ENCODE data around the gene DSTYK.

The DSTYK gene

GRCh38 chr1:205137901-205138300, 73.6 kb downstream of the DSTYK start:
- H2BK12ac ChIP-seq (ENCODE audit: low read length in 2 of 2), result no peak overlapping the region
- no peak overlapping the region for H3K23ac ChIP-seq (ENCODE audit: low read length in 2 of 2)
- no peaks in the 10 kb centered on the region for H3K36me3 ChIP-seq (ENCODE audit: control insufficient read depth in 1 of 2, insufficient read depth in 2 of 2, low read depth in 1 of 2, low read length in 2 of 2)
- H3K9ac ChIP-seq (ENCODE audit: low read length), result no peak overlapping the region
- no peak overlapping the region for H3K4ac ChIP-seq (ENCODE audit: low read depth in 1 of 2, low read length in 2 of 2)
- H3K4me3 ChIP-seq (ENCODE audit: insufficient read depth in 1 of 2, low read depth in 1 of 2, low read length in 2 of 2), result no peak overlapping the region
- no peak overlapping the region for H3K27ac ChIP-seq (ENCODE audit: low read length, poor library complexity, severe bottlenecking)
- H4K8ac ChIP-seq (ENCODE audit: low read length), result peak overlapping the region; percentile 49
- H2BK15ac ChIP-seq (ENCODE audit: low read depth, poor library complexity, severe bottlenecking), result no peak overlapping the region
- H2AK5ac ChIP-seq (ENCODE audit: low read length, severe bottlenecking), result no peak overlapping the region
- no peaks in the 10 kb centered on the region for H3K27me3 ChIP-seq (ENCODE audit: control insufficient read depth in 1 of 2, insufficient read depth in 1 of 2, low read length in 2 of 2)
- H3K4me1 ChIP-seq (ENCODE audit: control insufficient read depth, insufficient read depth, low read depth, low read length), result peaks cover 4% of the 10 kb centered on the region
- no peak overlapping the region for H4K91ac ChIP-seq (ENCODE audit: low read length)
- no peak overlapping the region for H3K18ac ChIP-seq (ENCODE audit: low read depth in 1 of 2, low read length in 2 of 2)
- no peaks in the 10 kb centered on the region for H3K9me3 ChIP-seq (ENCODE audit: control insufficient read depth, low read length)
- H3K79me1 ChIP-seq (replicated peaks; ENCODE audit: low read length, poor library complexity, severe bottlenecking), result no peaks in the 10 kb centered on the region
- H3K14ac ChIP-seq (ENCODE audit: low read length in 2 of 2), result no peak overlapping the region
- no peak overlapping the region for H2BK120ac ChIP-seq (ENCODE audit: low read depth, low read length)
- 60% methylated on average over 3 of the region's 3 CpGs for WGBS
- H3K4me2 ChIP-seq (ENCODE audit: low read length, poor library complexity, severe bottlenecking), result no peak overlapping the region
- no peak for DNase-seq
- no peak overlapping the region for H2BK5ac ChIP-seq (ENCODE audit: low read depth, low read length, poor library complexity, severe bottlenecking)
- no peak overlapping the region for H2AFZ ChIP-seq (ENCODE audit: low read depth, low read length)

GRCh38 chr1:205133287-205133686, 78.2 kb downstream of the DSTYK start:
- WGBS, result 60% methylated on average over 1 of the region's 1 CpG
- H3K27ac ChIP-seq (ENCODE audit: low read length, poor library complexity, severe bottlenecking), result no peak overlapping the region
- no peak overlapping the region for H3K14ac ChIP-seq (ENCODE audit: low read length in 2 of 2)
- no peak overlapping the region for H3K23ac ChIP-seq (ENCODE audit: low read length in 2 of 2)
- no peak for DNase-seq
- no peaks in the 10 kb centered on the region for H3K79me1 ChIP-seq (replicated peaks; ENCODE audit: low read length, poor library complexity, severe bottlenecking)
- no peak overlapping the region for H3K4me3 ChIP-seq (ENCODE audit: insufficient read depth in 1 of 2, low read depth in 1 of 2, low read length in 2 of 2)
- no peaks in the 10 kb centered on the region for H3K27me3 ChIP-seq (ENCODE audit: control insufficient read depth in 1 of 2, insufficient read depth in 1 of 2, low read length in 2 of 2)
- no peak overlapping the region for H2AK5ac ChIP-seq (ENCODE audit: low read length, severe bottlenecking)
- no peak overlapping the region for H2AFZ ChIP-seq (ENCODE audit: low read depth, low read length)
- H2BK15ac ChIP-seq (ENCODE audit: low read depth, poor library complexity, severe bottlenecking), result no peak overlapping the region
- H4K8ac ChIP-seq (ENCODE audit: low read length), result no peak overlapping the region
- H3K9ac ChIP-seq (ENCODE audit: low read length), result no peak overlapping the region
- H3K9me3 ChIP-seq (ENCODE audit: control insufficient read depth, low read length), result no peaks in the 10 kb centered on the region
- no peak overlapping the region for H4K91ac ChIP-seq (ENCODE audit: low read length)
- H3K4me2 ChIP-seq (ENCODE audit: low read length, poor library complexity, severe bottlenecking), result no peak overlapping the region
- no peak overlapping the region for H2BK12ac ChIP-seq (ENCODE audit: low read length in 2 of 2)
- H2BK5ac ChIP-seq (ENCODE audit: low read depth, low read length, poor library complexity, severe bottlenecking), result no peak overlapping the region
- no peak overlapping the region for H3K4ac ChIP-seq (ENCODE audit: low read depth in 1 of 2, low read length in 2 of 2)
- H3K18ac ChIP-seq (ENCODE audit: low read depth in 1 of 2, low read length in 2 of 2), result no peak overlapping the region
- no peaks in the 10 kb centered on the region for H3K4me1 ChIP-seq (ENCODE audit: control insufficient read depth, insufficient read depth, low read depth, low read length)
- no peaks in the 10 kb centered on the region for H3K36me3 ChIP-seq (ENCODE audit: control insufficient read depth in 1 of 2, insufficient read depth in 2 of 2, low read depth in 1 of 2, low read length in 2 of 2)
- no peak overlapping the region for H2BK120ac ChIP-seq (ENCODE audit: low read depth, low read length)

DNA sequence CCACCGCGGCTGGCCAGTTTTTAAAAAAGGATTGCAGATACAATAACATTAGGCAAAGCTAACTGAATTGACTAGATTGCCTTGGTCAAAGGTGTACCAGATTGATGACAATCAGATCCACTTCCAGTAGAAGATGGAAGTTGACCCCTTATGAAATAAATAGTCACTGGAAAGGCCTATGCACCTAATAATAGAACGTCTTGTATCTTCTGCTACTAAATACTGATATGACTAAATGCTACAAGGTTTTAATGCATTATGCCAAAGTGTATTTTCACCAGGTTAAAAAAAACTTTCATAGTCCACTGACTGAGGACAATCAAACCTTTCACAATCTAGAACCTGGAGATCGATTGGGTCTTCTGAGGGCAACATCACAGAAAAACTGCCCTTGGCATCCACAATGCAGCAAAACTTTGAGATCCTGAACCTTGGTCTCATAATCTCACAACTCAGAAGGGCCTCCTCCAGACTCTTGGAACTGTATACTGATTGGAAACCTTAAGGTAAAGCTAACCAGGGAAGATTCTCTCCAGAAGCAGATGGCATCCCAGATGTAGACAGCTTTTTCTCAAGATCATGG, 82.0 kb downstream of the DSTYK start:
- Histone ChIP-seq H4K91ac (ENCODE audit: low read length) (no peak overlapping the region), H2BK5ac (ENCODE audit: low read depth, low read length, poor library complexity, severe bottlenecking) (no peak overlapping the region), H2AFZ (ENCODE audit: low read depth, low read length) (no peak overlapping the region), H3K27me3 (ENCODE audit: control insufficient read depth in 1 of 2, insufficient read depth in 1 of 2, low read length in 2 of 2) (no peaks in the 10 kb centered on the region), H3K9me3 (ENCODE audit: control insufficient read depth, low read length) (no peaks in the 10 kb centered on the region), H2BK120ac (ENCODE audit: low read depth, low read length) (no peak overlapping the region), H3K18ac (ENCODE audit: low read depth in 1 of 2, low read length in 2 of 2) (no peak overlapping the region), H3K23ac (ENCODE audit: low read length in 2 of 2) (no peak overlapping the region), H3K4me2 (ENCODE audit: low read length, poor library complexity, severe bottlenecking) (no peak overlapping the region), H4K8ac (ENCODE audit: low read length) (no peak overlapping the region), H2BK15ac (ENCODE audit: low read depth, poor library complexity, severe bottlenecking) (no peak overlapping the region), H3K79me1 (replicated peaks; ENCODE audit: low read length, poor library complexity, severe bottlenecking) (no peaks in the 10 kb centered on the region), H3K36me3 (ENCODE audit: control insufficient read depth in 1 of 2, insufficient read depth in 2 of 2, low read depth in 1 of 2, low read length in 2 of 2) (no peaks in the 10 kb centered on the region), H2BK12ac (ENCODE audit: low read length in 2 of 2) (no peak overlapping the region), H3K9ac (ENCODE audit: low read length) (no peak overlapping the region), H3K4me3 (ENCODE audit: insufficient read depth in 1 of 2, low read depth in 1 of 2, low read length in 2 of 2) (no peak overlapping the region), H3K14ac (ENCODE audit: low read length in 2 of 2) (no peak overlapping the region), H3K4ac (ENCODE audit: low read depth in 1 of 2, low read length in 2 of 2) (no peak overlapping the region), H2AK5ac (ENCODE audit: low read length, severe bottlenecking) (no peak overlapping the region), H3K4me1 (ENCODE audit: control insufficient read depth, insufficient read depth, low read depth, low read length) (no peaks in the 10 kb centered on the region), H3K27ac (ENCODE audit: low read length, poor library complexity, severe bottlenecking) (no peak overlapping the region)
- WGBS, result 82% methylated on average over 3 of the region's 4 CpGs
- no peak for DNase-seq

DNA sequence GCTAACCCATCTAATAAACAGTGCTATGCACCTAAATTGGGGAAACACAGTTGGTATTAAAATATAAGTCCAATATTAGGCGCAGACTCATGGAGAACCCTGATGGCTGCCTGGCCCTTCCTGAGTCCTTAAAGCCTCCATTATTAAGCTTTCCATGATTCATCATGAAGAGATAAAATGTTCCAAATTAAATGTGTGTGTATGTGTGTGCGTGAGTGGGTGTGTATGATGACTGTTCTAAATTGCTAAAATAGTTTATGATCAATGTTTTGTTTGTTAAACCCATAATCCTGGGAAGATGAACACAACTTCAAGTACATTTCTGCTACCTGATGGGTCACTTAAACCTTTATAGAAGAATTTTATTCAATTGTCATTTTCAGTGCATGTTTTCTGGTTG, 83.5 kb downstream of the DSTYK start:
- no peak overlapping the region for H2BK120ac ChIP-seq (ENCODE audit: low read depth, low read length)
- H4K91ac ChIP-seq (ENCODE audit: low read length), result no peak overlapping the region
- no peaks in the 10 kb centered on the region for H3K4me1 ChIP-seq (ENCODE audit: control insufficient read depth, insufficient read depth, low read depth, low read length)
- DNase-seq, result no peak
- no peak overlapping the region for H2AFZ ChIP-seq (ENCODE audit: low read depth, low read length)
- H3K4ac ChIP-seq (ENCODE audit: low read depth in 1 of 2, low read length in 2 of 2), result no peak overlapping the region
- H3K4me3 ChIP-seq (ENCODE audit: insufficient read depth in 1 of 2, low read depth in 1 of 2, low read length in 2 of 2), result no peak overlapping the region
- no peak overlapping the region for H3K4me2 ChIP-seq (ENCODE audit: low read length, poor library complexity, severe bottlenecking)
- H3K27me3 ChIP-seq (ENCODE audit: control insufficient read depth in 1 of 2, insufficient read depth in 1 of 2, low read length in 2 of 2), result no peaks in the 10 kb centered on the region
- 100% methylated on average over 1 of the region's 2 CpGs for WGBS
- no peaks in the 10 kb centered on the region for H3K9me3 ChIP-seq (ENCODE audit: control insufficient read depth, low read length)
- no peaks in the 10 kb centered on the region for H3K36me3 ChIP-seq (ENCODE audit: control insufficient read depth in 1 of 2, insufficient read depth in 2 of 2, low read depth in 1 of 2, low read length in 2 of 2)
- no peaks in the 10 kb centered on the region for H3K79me1 ChIP-seq (replicated peaks; ENCODE audit: low read length, poor library complexity, severe bottlenecking)
- no peak overlapping the region for H3K27ac ChIP-seq (ENCODE audit: low read length, poor library complexity, severe bottlenecking)
- no peak overlapping the region for H2BK15ac ChIP-seq (ENCODE audit: low read depth, poor library complexity, severe bottlenecking)
- H3K9ac ChIP-seq (ENCODE audit: low read length), result no peak overlapping the region
- no peak overlapping the region for H3K18ac ChIP-seq (ENCODE audit: low read depth in 1 of 2, low read length in 2 of 2)
- H3K23ac ChIP-seq (ENCODE audit: low read length in 2 of 2), result no peak overlapping the region
- H2BK12ac ChIP-seq (ENCODE audit: low read length in 2 of 2), result no peak overlapping the region
- no peak overlapping the region for H4K8ac ChIP-seq (ENCODE audit: low read length)
- H2AK5ac ChIP-seq (ENCODE audit: low read length, severe bottlenecking), result no peak overlapping the region
- H3K14ac ChIP-seq (ENCODE audit: low read length in 2 of 2), result no peak overlapping the region
- no peak overlapping the region for H2BK5ac ChIP-seq (ENCODE audit: low read depth, low read length, poor library complexity, severe bottlenecking)

Measured in mesenchymal stem cell (in vitro differentiated cells and primary cell).